Measurements from ENCODE around the gene PTPN2.

PTPN2 gene

GRCh38 chr18:12883684-12884405, at the start of gene PTPN2:
Gene PTPN2, minus strand, starts transcription at chr18:12884237. Its CDS starts 96 bp downstream, at chr18:12884141.
- Mint-ChIP-seq H3K27ac (peak within 1 kb of the TSS; percentile 90), H3K36me3 (ENCODE audit: low read depth) (peaks cover 11% of the 10 kb centered on the region), H3K4me1 (peaks cover 59% of the 10 kb centered on the region), H3K4me3 (peak within 1 kb of the TSS; percentile 89), H3K27me3 (no peaks in the 10 kb centered on the region), H3K9me3 (no peaks in the 10 kb centered on the region)
- peak; percentile 86 for ATAC-seq
- peak; percentile 89 for DNase-seq

DNA sequence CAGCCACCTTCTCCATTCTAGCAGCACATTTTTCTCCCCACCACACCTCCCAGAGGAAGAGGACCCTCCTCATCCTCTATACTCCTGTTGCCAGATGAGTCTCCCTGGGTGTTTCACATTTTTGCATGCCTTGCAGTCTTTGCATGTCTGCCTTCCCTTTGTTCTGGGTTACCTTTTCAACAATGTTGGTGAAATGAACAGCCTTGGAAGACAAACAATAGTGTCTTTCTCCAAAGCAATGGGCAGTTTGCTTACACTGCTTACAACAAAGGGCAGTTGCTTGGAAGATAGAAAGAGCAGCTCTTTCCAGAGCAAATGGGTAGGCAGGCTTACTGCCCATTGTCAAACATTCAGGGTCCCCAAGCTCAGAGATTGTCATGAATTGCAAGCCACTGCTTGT, 49.3 kb upstream of the PTPN2 start:
- H3K27me3 Mint-ChIP-seq = peaks cover 2% of the 10 kb centered on the region
- no peaks in the 10 kb centered on the region for H3K36me3 Mint-ChIP-seq (ENCODE audit: low read depth)
- peaks cover 6% of the 10 kb centered on the region for H3K4me1 Mint-ChIP-seq
- DNase-seq (no peak), ATAC-seq (no peak)
- no peak overlapping the region for H3K27ac Mint-ChIP-seq
- H3K4me3 Mint-ChIP-seq = no peak overlapping the region
- no peaks in the 10 kb centered on the region for H3K9me3 Mint-ChIP-seq

DNA sequence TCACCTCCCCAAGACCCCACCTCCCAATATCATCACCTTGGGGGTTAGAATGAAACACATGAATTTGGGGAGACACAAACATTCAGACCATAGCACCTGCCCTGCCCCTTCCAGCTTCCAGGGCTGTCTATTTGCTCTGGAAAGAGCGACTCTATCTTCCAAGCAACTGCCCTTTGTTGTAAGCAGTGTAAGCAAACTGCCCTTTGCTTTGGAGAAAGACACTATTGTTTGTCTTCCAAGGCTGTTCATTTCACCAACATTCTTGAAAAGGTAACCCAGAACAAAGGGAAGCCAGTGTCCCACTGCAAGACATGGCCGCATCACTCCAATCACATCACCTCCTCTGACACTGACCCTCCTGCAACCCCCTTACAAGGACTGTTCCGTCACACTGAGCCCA, 46.9 kb upstream of the PTPN2 start:
- H3K4me3 Mint-ChIP-seq = no peak overlapping the region
- no peak for ATAC-seq
- no peaks in the 10 kb centered on the region for H3K9me3 Mint-ChIP-seq
- DNase-seq = no peak
- peaks cover 2% of the 10 kb centered on the region for H3K27me3 Mint-ChIP-seq
- no peaks in the 10 kb centered on the region for H3K36me3 Mint-ChIP-seq (ENCODE audit: low read depth)
- peaks cover 6% of the 10 kb centered on the region for H3K4me1 Mint-ChIP-seq
- H3K27ac Mint-ChIP-seq = no peak overlapping the region

DNA sequence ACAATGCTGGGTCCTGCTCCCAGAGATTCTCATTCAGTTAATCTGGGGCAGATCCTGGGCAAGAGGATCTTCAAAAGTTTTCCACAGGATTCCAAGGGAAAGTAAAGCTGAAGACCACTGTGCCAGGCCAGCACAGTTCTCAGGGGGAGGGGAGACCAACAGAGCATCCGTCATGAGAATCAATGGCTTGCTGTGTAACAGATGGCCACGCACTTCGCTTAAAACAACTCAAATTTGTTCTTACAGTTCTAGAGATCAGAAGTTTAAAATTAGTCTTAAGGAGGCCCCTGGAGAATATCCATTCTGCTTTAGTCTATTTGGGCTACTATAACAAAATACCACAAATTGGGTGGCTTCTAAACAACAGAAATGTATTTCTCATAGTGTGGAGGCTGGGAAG, 46.3 kb upstream of the PTPN2 start:
- Mint-ChIP-seq H3K36me3 (ENCODE audit: low read depth) (no peaks in the 10 kb centered on the region), H3K4me3 (no peak overlapping the region), H3K27me3 (no peaks in the 10 kb centered on the region), H3K4me1 (peaks cover 6% of the 10 kb centered on the region), H3K9me3 (no peaks in the 10 kb centered on the region), H3K27ac (no peak overlapping the region)
- ATAC-seq = no peak
- no peak for DNase-seq

DNA sequence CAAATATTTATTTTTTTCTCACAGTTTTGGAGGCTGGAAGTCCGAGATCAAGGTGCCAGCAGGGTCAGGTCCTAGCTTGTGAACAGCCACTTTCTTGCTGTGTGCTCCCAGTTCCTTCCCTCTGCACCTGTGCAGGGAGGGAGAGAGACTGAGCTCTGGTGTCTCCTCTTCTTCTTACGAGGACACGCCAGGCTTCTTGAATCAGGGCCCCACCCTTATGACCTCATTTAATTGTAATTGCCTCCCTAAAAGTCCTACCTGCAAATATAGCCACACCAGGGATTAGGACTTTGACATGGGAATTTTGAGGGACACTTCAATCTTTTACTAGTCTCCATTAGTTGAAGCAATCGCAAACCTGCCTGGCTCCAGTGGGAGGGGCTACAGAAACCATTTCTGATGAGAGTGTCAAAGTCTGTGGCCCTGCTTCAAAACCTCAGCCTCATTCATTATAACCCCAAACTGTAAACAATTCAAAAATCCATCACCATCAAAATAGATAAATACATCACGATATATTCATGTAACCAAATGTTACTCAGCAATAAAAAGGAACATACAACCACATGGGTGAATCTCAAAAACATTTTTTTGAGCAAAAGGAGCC, 45.5 kb upstream of the PTPN2 start:
- ATAC-seq (no peak), DNase-seq (no peak)
- no peaks in the 10 kb centered on the region for H3K36me3 Mint-ChIP-seq (ENCODE audit: low read depth)
- H3K27ac Mint-ChIP-seq = no peak overlapping the region
- H3K4me3 Mint-ChIP-seq = no peak overlapping the region
- H3K27me3 Mint-ChIP-seq = no peaks in the 10 kb centered on the region
- peaks cover 5% of the 10 kb centered on the region for H3K4me1 Mint-ChIP-seq
- H3K9me3 Mint-ChIP-seq = no peaks in the 10 kb centered on the region

- no peak for ATAC-seq
- no peak overlapping the region for H3K4me3 Mint-ChIP-seq
- H3K36me3 Mint-ChIP-seq (ENCODE audit: low read depth) = no peaks in the 10 kb centered on the region
- no peak overlapping the region for H3K27ac Mint-ChIP-seq
- no peak for DNase-seq
- no peaks in the 10 kb centered on the region for H3K27me3 Mint-ChIP-seq
- H3K9me3 Mint-ChIP-seq = no peaks in the 10 kb centered on the region
- peaks cover 2% of the 10 kb centered on the region for H3K4me1 Mint-ChIP-seq
These were observed 44.6 kb upstream of the PTPN2 start for GRCh38 chr18:12928641-12929040.

- peaks cover 2% of the 10 kb centered on the region for H3K4me1 Mint-ChIP-seq
- H3K27me3 Mint-ChIP-seq = no peaks in the 10 kb centered on the region
- H3K27ac Mint-ChIP-seq = no peak overlapping the region
- no peak for DNase-seq
- no peaks in the 10 kb centered on the region for H3K36me3 Mint-ChIP-seq (ENCODE audit: low read depth)
- no peaks in the 10 kb centered on the region for H3K9me3 Mint-ChIP-seq
- no peak overlapping the region for H3K4me3 Mint-ChIP-seq
- no peak for ATAC-seq
These were observed 44.2 kb upstream of the PTPN2 start for GRCh38 chr18:12928206-12928605.

DNA sequence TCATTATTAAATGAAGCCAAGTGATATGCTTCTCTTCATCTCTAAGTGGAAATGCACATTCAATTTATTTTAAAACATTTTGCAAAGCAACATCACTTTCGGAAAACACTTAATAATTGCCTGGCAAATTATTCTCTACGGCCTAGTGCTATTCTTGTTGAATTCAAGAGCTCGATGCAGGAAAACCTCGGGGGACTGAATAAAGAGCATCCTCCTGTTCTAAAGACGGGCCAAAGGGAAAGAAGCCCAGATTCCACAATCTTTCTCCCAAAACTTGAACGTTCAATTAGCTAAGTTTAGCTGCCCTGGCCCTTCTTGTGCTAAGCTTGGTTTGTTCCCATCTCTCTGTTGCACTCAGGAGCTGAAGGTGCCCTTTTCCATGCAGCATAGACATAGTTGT, 40.6 kb upstream of the PTPN2 start:
- Mint-ChIP-seq H3K4me3 (no peak overlapping the region), H3K36me3 (ENCODE audit: low read depth) (no peaks in the 10 kb centered on the region), H3K9me3 (no peaks in the 10 kb centered on the region), H3K27me3 (no peaks in the 10 kb centered on the region), H3K4me1 (peaks cover 13% of the 10 kb centered on the region), H3K27ac (no peak overlapping the region)
- no peak for DNase-seq
- ATAC-seq = no peak

DNA sequence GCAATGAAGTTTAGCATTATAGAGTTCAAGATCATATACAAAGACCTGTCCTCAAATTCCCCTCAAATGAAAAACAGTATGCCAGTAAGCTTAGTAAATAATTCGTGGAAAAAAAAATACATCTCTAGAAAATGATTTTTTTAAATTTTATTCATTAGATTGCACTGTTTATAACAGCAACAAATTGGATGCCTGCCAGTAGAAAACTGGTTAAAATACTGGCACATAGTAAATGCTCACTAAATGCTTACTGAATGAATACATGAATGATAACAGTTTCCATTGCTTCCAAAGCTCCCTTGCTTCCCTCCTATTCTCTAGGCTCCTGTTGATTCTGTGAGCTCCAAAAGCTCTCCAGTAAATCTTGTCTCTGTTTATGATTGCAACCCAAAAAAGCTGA, 38.2 kb upstream of the PTPN2 start:
- DNase-seq (no peak), ATAC-seq (no peak)
- Mint-ChIP-seq H3K4me3 (no peak overlapping the region), H3K27ac (no peak overlapping the region), H3K27me3 (no peaks in the 10 kb centered on the region), H3K36me3 (ENCODE audit: low read depth) (no peaks in the 10 kb centered on the region), H3K4me1 (peaks cover 14% of the 10 kb centered on the region), H3K9me3 (no peaks in the 10 kb centered on the region)

- ATAC-seq = peak; percentile 96
- H3K36me3 Mint-ChIP-seq (ENCODE audit: low read depth) = no peaks in the 10 kb centered on the region
- no peak overlapping the region for H3K4me3 Mint-ChIP-seq
- H3K4me1 Mint-ChIP-seq = peaks cover 14% of the 10 kb centered on the region
- H3K9me3 Mint-ChIP-seq = no peaks in the 10 kb centered on the region
- no peaks in the 10 kb centered on the region for H3K27me3 Mint-ChIP-seq
- H3K27ac Mint-ChIP-seq = no peak overlapping the region
- DNase-seq = peak; percentile 13
These were observed 37.1 kb upstream of the PTPN2 start for GRCh38 chr18:12921178-12921577.

DNA sequence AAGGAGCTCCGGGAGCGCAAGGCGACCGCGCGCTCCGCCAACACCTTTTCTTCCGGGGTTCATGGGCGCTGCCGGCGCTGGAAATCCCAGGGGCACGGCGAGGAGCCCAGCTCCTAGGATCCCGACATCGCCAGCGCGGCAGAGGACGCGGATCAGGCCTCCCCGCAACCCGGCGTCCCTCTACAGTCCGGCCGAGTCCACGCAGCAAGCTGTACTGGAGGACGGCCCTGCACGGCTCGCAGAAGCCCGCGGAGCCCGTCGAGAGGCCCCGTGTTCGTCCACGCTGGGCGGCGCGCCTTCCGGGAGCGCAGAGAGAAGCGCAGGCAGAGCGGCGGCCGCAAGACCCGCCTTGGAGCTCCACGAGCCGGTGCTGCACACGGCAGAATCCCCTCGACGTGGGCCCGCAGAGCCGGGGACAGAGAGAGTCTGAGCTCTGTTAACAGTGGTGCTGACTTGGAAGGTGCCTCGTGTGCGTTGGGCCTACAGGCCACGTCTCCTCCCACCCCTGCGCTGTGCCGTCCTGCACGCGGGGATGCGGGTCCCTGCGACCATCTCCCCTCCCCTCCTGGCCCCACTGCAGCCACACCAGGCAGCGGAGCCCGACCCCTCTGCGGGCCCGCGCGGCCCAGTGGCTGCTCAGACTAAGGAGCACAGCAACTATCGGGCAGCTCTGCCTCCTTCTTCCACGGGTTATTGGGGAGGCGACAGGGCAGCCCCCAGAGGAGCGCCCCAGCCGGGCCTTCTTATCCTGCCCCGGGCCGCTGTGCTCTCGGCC, 28.1 kb upstream of the PTPN2 start:
- Mint-ChIP-seq H3K9me3 (peaks cover 14% of the 10 kb centered on the region), H3K27ac (no peak overlapping the region), H3K4me3 (no peak overlapping the region), H3K36me3 (ENCODE audit: low read depth) (peaks cover 12% of the 10 kb centered on the region), H3K4me1 (peaks cover 6% of the 10 kb centered on the region), H3K27me3 (no peaks in the 10 kb centered on the region)
- ATAC-seq (no peak), DNase-seq (no peak)

DNA sequence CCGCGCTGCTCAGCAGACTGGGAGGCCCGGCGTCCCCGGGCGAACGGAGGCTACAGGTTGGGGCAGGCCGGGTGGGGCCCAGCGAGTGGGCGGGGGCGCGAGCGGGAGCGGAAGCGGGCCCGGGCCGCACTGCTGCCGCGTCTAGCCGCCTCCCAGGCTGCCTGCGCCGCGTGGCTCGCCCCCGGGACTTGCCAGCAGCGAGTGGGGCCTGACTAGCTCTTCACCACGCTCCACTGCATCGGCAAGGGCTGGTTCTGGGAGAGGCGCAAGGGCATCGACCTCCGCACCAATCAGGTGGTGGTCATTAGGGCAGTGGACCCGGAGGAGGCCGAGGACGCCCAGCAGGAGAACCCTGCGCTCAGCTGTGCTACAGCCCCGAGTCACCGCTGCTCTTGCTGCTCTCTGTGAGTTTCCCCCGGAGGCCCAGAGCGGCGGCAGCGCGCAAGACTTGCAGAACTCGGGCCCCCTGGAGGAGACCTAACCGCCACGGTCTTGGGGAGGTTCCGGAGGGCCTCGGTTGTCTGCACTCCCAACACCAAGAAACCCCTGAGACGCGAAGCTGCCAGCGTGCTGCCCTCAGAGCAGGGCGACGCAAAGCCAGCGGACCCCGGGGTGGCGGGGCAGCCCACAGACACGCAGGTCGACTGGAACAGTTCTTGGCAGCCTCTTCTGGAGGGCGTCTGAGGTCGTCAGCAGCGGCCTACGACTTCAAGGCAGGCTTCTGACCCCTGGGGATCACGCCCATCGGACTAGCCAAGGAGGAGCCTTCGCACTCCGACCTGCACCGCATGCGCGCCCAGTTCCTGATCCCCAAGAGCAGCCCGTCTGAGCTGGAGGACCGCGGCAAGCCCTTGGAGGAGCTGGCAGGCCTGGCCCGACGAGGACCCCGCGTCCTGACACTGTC, 27.2 kb upstream of the PTPN2 start:
- H3K27me3 Mint-ChIP-seq = no peaks in the 10 kb centered on the region
- H3K4me1 Mint-ChIP-seq = peaks cover 6% of the 10 kb centered on the region
- peak; percentile 89 for ATAC-seq

GRCh38 chr18:12908706-12909105, 24.7 kb upstream of the PTPN2 start:
- H3K36me3 Mint-ChIP-seq (ENCODE audit: low read depth) = peaks cover 9% of the 10 kb centered on the region
- no peaks in the 10 kb centered on the region for H3K27me3 Mint-ChIP-seq
- ATAC-seq (no peak), DNase-seq (no peak)
- peaks cover 12% of the 10 kb centered on the region for H3K4me1 Mint-ChIP-seq
- no peak overlapping the region for H3K27ac Mint-ChIP-seq
- no peak overlapping the region for H3K4me3 Mint-ChIP-seq
- peaks cover 11% of the 10 kb centered on the region for H3K9me3 Mint-ChIP-seq

More for the DNA sequence above, 27.2 kb upstream of the PTPN2 start:
- peak overlapping the region; percentile 45 for H3K4me3 Mint-ChIP-seq
- peaks cover 14% of the 10 kb centered on the region for H3K9me3 Mint-ChIP-seq
- H3K36me3 Mint-ChIP-seq (ENCODE audit: low read depth) = peaks cover 12% of the 10 kb centered on the region
- DNase-seq = peak; percentile 73
- no peak overlapping the region for H3K27ac Mint-ChIP-seq

- H3K4me1 Mint-ChIP-seq = peaks cover 13% of the 10 kb centered on the region
- no peak for DNase-seq
- H3K27ac Mint-ChIP-seq = no peak overlapping the region
- H3K9me3 Mint-ChIP-seq = no peaks in the 10 kb centered on the region
- H3K27me3 Mint-ChIP-seq = no peaks in the 10 kb centered on the region
- no peaks in the 10 kb centered on the region for H3K36me3 Mint-ChIP-seq (ENCODE audit: low read depth)
- no peak for ATAC-seq
- no peak overlapping the region for H3K4me3 Mint-ChIP-seq
These were observed 23.4 kb upstream of the PTPN2 start for GRCh38 chr18:12907258-12907925.

Data from activated naive CD8-positive, alpha-beta T cell treated with anti-CD3 and anti-CD28 coated beads, Interleukin-2, amount 50 U/mL, for 24 hours (primary cell).